ENCODE results near the gene IGF1R. TPM values are rescaled to one million over a fixed set of nuclear protein-coding genes. Genes with fewer than 3 reads are reported as not detected.
A peak's percentile ranks its signal among the peaks of the same experiment; 100 is the strongest.

Gene IGF1R
- total RNA-seq, 4 donors from 2014 or later = 49.4 to 239 (median 109) TPM

GRCh38 chr15:98657721-98658120, 9.4 kb downstream of the IGF1R start:
- Histone ChIP-seq H3K27me3 (no peaks in the 10 kb centered on the region), H3K36me3 (no peaks in the 10 kb centered on the region), H3K9me3 (no peaks in the 10 kb centered on the region), H3K4me3 (no peak overlapping the region), H3K4me1 (peaks cover 5 to 31% (median 7%) of the 10 kb centered on the region in 4 donors), H3K27ac (no peak overlapping the region)
- 81 to 88% methylated on average over 3 to 4 of the region's 4 CpGs for WGBS, 2 donors (ENCODE audit: low coverage in 1 of 2)
- no peak for DNase-seq
- in situ Hi-C loops (cut with MboI; ENCODE audit: low pct_ligation_motif_present in 1 of 4, low pct_unique_long_range_greater_than_20kb in 1 of 4, low sequenced_read_pairs in 3 of 4) (loop anchor here in 2 of 4 donors (10.0 to 25.0 kb wide), 2 partner anchors 143 to 405 kb away; no protein-coding TSS in a partner anchor), intact Hi-C loops (cut with DNase I; ENCODE audit: low total_unique reads) (no loop called here)
- TF ChIP-seq EP300 (IDR thresholded peaks at IDR 0.05; ENCODE audit: low read depth) = no peak

DNA sequence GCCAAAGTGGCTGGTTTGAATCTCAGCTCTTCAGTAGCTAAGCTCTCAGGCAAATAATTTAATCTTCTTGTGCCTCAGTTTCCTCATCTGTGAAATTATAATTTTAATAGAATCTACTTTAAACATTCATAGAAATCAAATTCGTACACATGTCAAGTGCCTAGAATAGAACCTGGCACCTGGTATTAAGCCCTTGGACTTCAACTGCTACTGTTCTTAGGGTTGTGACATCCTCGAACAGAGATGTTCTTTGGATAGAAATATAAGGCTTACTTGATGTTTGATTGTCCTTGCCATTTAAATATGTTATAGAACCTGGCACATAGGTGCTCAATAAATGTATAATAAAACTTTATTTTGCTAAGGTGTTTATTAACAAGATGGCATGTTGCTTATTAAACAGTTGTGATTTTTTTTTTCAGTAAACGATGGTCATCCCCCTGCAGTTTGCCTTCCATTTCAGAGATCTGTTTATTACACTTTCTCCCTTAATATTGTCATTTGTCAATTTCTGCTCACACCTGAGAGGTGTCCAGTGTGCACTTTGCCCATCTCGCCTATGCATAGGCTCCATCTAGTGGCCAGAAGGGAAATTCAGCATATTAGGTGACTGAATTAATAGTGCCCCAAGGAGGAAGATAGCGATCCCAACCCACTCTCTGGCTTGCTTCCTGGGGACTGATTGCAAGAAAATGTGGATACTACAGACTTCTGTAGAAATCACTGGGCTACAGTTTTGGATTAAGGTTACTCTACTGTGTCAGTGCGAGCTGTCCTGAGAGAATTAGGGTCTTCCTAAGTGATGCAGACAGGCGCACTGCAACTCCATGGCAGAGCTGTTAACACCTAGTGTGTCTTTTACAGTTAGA, 10.7 kb downstream of the IGF1R start:
- TF ChIP-seq POLR2AphosphoS5 (IDR thresholded peaks at IDR 0.05) (no peak), EP300 (IDR thresholded peaks at IDR 0.05; ENCODE audit: low read depth) (no peak)
- TF ChIP-seq, protein P1, sequence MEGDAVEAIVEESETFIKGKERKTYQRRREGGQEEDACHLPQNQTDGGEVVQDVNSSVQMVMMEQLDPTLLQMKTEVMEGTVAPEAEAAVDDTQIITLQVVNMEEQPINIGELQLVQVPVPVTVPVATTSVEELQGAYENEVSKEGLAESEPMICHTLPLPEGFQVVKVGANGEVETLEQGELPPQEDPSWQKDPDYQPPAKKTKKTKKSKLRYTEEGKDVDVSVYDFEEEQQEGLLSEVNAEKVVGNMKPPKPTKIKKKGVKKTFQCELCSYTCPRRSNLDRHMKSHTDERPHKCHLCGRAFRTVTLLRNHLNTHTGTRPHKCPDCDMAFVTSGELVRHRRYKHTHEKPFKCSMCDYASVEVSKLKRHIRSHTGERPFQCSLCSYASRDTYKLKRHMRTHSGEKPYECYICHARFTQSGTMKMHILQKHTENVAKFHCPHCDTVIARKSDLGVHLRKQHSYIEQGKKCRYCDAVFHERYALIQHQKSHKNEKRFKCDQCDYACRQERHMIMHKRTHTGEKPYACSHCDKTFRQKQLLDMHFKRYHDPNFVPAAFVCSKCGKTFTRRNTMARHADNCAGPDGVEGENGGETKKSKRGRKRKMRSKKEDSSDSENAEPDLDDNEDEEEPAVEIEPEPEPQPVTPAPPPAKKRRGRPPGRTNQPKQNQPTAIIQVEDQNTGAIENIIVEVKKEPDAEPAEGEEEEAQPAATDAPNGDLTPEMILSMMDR (IDR thresholded peaks at IDR 0.05) = peak; percentile 66 to 90 (median 85)
- Histone ChIP-seq H3K4me1 (peaks cover 8 to 26% (median 16%) of the 10 kb centered on the region in 4 donors), H3K4me3 (no peak overlapping the region), H3K27me3 (no peaks in the 10 kb centered on the region), H3K9me3 (no peaks in the 10 kb centered on the region), H3K36me3 (no peaks in the 10 kb centered on the region), H3K27ac (no peak overlapping the region)
- in situ Hi-C loops (cut with MboI; ENCODE audit: low pct_ligation_motif_present in 1 of 4, low pct_unique_long_range_greater_than_20kb in 1 of 4, low sequenced_read_pairs in 3 of 4) (loop anchor here in 2 of 4 donors (10.0 to 25.0 kb wide), 2 partner anchors 144 to 403 kb away; no protein-coding TSS in a partner anchor), intact Hi-C loops (cut with DNase I; ENCODE audit: low total_unique reads) (no loop called here)
- peak; percentile 21 for DNase-seq
- 37 to 44% methylated on average over 7 of the region's 7 CpGs for WGBS, 2 donors (ENCODE audit: low coverage in 1 of 2)

- Histone ChIP-seq H3K27me3 (no peaks in the 10 kb centered on the region), H3K27ac (no peak overlapping the region), H3K36me3 (no peaks in the 10 kb centered on the region), H3K4me1 (peaks cover 8 to 22% (median 17%) of the 10 kb centered on the region in 4 donors), H3K4me3 (no peak overlapping the region), H3K9me3 (no peaks in the 10 kb centered on the region)
- in situ Hi-C loops (cut with MboI; ENCODE audit: low pct_ligation_motif_present in 1 of 4, low pct_unique_long_range_greater_than_20kb in 1 of 4, low sequenced_read_pairs in 3 of 4) = loop anchor here in 1 of 4 donors (25.0 kb wide), 1 partner anchor 402 kb away; no protein-coding TSS in a partner anchor
- 51 to 59% methylated on average over 3 of the region's 3 CpGs for WGBS, 2 donors (ENCODE audit: low coverage in 1 of 2)
- intact Hi-C loops (cut with DNase I; ENCODE audit: low total_unique reads) = no loop called here
- DNase-seq = no peak
- TF ChIP-seq POLR2A (IDR thresholded peaks at IDR 0.05) (no peak), EP300 (IDR thresholded peaks at IDR 0.05; ENCODE audit: low read depth) (no peak), POLR2AphosphoS5 (IDR thresholded peaks at IDR 0.05) (no peak)
- TF ChIP-seq, protein P1 (IDR thresholded peaks at IDR 0.05) = no peak
Measured at GRCh38 chr15:98660055-98660454, 11.7 kb downstream of the IGF1R start.

DNA sequence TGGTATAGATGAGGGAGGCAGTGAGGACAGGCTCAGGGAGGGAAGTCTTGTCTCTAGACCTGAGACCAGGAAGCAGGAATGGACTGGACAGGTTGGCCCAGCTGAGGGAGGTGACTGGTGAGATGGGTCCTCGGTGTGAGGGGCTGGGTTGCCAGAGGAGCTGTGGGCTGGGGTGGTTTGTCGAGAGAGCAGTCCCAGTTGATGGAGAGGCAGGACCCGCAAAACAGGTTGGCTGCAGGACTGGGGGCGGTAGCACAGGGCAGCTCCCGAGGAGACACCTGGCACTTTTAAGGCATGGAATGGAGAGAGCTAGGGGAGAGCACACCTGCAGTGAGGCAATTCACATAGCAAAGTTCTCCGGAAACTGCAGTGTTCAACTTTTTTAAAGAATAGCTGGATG, 14.7 kb downstream of the IGF1R start:
- peaks cover 8 to 25% (median 17%) of the 10 kb centered on the region in 4 donors for H3K4me1 ChIP-seq
- no peak overlapping the region for H3K4me3 ChIP-seq
- no peaks in the 10 kb centered on the region for H3K27me3 ChIP-seq
- 33 to 82% methylated on average over 5 to 6 of the region's 6 CpGs for WGBS, 2 donors (ENCODE audit: low coverage in 1 of 2)
- intact Hi-C loops (cut with DNase I; ENCODE audit: low total_unique reads) = no loop called here
- H3K27ac ChIP-seq = peak overlapping the region in 1 of 4 donors; percentile 8
- H3K36me3 ChIP-seq = no peaks in the 10 kb centered on the region
- in situ Hi-C loops (cut with MboI; ENCODE audit: low pct_ligation_motif_present in 1 of 4, low pct_unique_long_range_greater_than_20kb in 1 of 4, low sequenced_read_pairs in 3 of 4) = loop anchor here in 1 of 4 donors (25.0 kb wide), 1 partner anchor 399 kb away; no protein-coding TSS in a partner anchor
- TF ChIP-seq, protein P1 (IDR thresholded peaks at IDR 0.05) = no peak
- no peak for DNase-seq
- H3K9me3 ChIP-seq = no peaks in the 10 kb centered on the region

Data from transverse colon (tissue), 4 donors.